ENCODE measurements around the gene MRFAP1. TPM values are rescaled to one million over a fixed set of nuclear protein-coding genes. Genes with fewer than 3 reads are reported as not detected.
A peak's percentile ranks its signal among the peaks of the same experiment; 100 is the strongest.

Gene MRFAP1
- total RNA-seq, 1 donor from 2014 or later = 166 TPM

DNA sequence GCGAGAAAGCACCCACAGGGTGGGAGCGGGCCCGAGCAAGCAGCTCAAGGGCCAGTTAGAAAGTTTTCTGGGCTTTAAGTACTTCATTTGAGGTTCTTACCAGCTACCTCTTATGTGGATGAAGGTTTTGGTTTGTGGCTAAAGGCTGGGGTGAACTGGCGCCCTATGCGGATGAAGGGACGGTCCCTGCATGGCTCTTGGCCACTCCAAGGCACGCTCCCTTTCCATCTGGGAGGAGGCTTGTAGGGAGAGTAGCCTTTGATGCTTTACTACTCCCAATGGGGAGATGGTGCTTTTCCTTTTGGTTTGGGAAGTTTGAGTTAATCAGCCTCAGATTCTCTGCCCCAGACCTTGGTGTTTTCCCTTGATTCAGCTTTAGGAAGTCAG is 17.7 kb downstream of the MRFAP1 start:
- Histone ChIP-seq H3K4me1 (peaks cover 10% of the 10 kb centered on the region), H3K27me3 (no peaks in the 10 kb centered on the region), H3K9me3 (no peaks in the 10 kb centered on the region), H3K4me3 (peak overlapping the region; percentile 41 to 50), H3K27ac (peak overlapping the region; percentile 75), H3K36me3 (no peaks in the 10 kb centered on the region)
- intact Hi-C loops (cut with DNase I) = no loop called here
- DNase-seq (ENCODE audit: extremely low spot score in 2 of 2) = no peak
- TF ChIP-seq, protein P1, sequence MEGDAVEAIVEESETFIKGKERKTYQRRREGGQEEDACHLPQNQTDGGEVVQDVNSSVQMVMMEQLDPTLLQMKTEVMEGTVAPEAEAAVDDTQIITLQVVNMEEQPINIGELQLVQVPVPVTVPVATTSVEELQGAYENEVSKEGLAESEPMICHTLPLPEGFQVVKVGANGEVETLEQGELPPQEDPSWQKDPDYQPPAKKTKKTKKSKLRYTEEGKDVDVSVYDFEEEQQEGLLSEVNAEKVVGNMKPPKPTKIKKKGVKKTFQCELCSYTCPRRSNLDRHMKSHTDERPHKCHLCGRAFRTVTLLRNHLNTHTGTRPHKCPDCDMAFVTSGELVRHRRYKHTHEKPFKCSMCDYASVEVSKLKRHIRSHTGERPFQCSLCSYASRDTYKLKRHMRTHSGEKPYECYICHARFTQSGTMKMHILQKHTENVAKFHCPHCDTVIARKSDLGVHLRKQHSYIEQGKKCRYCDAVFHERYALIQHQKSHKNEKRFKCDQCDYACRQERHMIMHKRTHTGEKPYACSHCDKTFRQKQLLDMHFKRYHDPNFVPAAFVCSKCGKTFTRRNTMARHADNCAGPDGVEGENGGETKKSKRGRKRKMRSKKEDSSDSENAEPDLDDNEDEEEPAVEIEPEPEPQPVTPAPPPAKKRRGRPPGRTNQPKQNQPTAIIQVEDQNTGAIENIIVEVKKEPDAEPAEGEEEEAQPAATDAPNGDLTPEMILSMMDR (IDR thresholded peaks at IDR 0.05) = no peak
- TF ChIP-seq POLR2A (IDR thresholded peaks at IDR 0.05) (no peak), POLR2AphosphoS5 (IDR thresholded peaks at IDR 0.05; ENCODE audit: insufficient read depth in 1 of 2, low read depth in 1 of 2) (no peak)

DNA sequence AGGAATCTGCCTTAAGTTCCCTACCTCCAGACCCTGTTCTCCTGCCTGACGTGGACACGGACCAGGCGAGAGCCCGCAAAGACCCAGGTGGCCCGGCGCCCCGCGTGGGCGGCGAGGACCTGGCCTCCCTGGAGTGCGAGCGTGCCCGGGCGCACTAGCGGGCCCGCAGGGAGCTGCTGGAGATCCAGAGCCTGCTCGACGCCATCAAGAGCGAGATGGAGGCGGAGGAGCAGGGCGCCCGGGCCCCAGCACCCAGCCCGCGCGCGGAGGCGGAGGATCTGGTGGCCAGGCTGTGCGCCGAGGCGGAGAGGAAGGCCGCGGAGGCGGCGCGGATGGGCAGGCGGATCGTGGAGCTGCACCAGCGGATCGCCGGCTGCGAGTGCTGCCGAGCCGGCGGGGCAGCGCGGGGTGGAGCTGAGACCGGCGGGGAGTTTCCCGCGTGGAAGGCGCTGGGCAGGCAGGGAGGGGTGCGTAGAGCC is 18.2 kb downstream of the MRFAP1 start:
- H3K9me3 ChIP-seq = no peaks in the 10 kb centered on the region
- DNase-seq (ENCODE audit: extremely low spot score in 2 of 2) = no peak
- no peaks in the 10 kb centered on the region for H3K27me3 ChIP-seq
- peak overlapping the region; percentile 75 for H3K27ac ChIP-seq
- peak overlapping the region; percentile 41 to 50 for H3K4me3 ChIP-seq
- intact Hi-C loops (cut with DNase I) = no loop called here
- TF ChIP-seq POLR2A (IDR thresholded peaks at IDR 0.05) (no peak), POLR2AphosphoS5 (IDR thresholded peaks at IDR 0.05; ENCODE audit: insufficient read depth in 1 of 2, low read depth in 1 of 2) (no peak)
- TF ChIP-seq, protein P1 (IDR thresholded peaks at IDR 0.05) = no peak
- H3K36me3 ChIP-seq = no peaks in the 10 kb centered on the region
- H3K4me1 ChIP-seq = peaks cover 12% of the 10 kb centered on the region

DNA sequence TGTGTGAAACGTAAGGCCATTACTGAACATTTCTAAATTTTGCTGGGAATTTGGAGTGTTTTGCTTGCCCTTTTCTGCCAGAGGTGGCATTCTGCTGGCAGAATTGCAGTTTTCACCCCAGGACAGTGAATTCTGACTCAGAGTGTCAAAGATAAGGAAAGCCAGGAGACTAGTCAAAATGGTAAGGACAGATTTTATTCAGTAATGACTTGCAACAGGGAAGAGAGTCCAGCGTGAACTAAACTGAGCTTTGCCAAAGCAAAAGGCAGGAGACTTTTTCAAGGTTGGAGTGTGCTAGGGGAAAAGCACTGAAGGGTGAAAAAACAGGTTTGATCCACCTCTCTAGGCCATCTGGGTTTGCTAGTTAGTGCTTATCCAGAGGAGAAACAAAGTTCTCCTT is 19.4 kb downstream of the MRFAP1 start:
- H3K4me1 ChIP-seq = peaks cover 24% of the 10 kb centered on the region
- DNase-seq (ENCODE audit: extremely low spot score in 2 of 2) = no peak
- H3K36me3 ChIP-seq = no peaks in the 10 kb centered on the region
- no peak overlapping the region for H3K4me3 ChIP-seq
- H3K27me3 ChIP-seq = no peaks in the 10 kb centered on the region
- TF ChIP-seq POLR2AphosphoS5 (IDR thresholded peaks at IDR 0.05; ENCODE audit: insufficient read depth in 1 of 2, low read depth in 1 of 2) (no peak), POLR2A (IDR thresholded peaks at IDR 0.05) (no peak)
- TF ChIP-seq, protein P1 (IDR thresholded peaks at IDR 0.05) = no peak
- no peaks in the 10 kb centered on the region for H3K9me3 ChIP-seq
- no peak overlapping the region for H3K27ac ChIP-seq
- intact Hi-C loops (cut with DNase I) = no loop called here

DNA sequence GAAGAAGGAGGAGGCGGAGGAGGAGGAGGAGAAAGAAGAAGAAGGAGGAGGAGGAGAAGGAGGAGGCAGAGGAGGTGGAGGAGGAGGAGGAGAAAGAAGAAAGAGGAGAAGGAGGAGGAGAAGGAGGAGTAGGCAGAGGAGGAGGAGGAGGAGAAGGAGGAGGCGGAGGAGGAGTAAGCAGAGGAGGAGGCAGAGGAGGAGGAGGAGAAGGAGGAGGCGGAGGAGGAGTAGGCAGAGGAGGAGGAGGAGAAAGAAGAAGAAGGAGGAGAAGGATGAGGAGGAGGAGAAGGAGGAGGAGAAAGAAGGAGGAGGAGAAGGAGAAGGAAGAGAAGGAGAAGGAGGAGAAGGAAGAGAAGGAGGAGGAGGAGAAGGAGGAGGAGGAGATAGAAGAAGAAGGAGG is 19.9 kb downstream of the MRFAP1 start:
- intact Hi-C loops (cut with DNase I) = no loop called here
- TF ChIP-seq POLR2A (IDR thresholded peaks at IDR 0.05) (no peak), POLR2AphosphoS5 (IDR thresholded peaks at IDR 0.05; ENCODE audit: insufficient read depth in 1 of 2, low read depth in 1 of 2) (no peak)
- TF ChIP-seq, protein P1 (IDR thresholded peaks at IDR 0.05) = no peak
- no peak for DNase-seq (ENCODE audit: extremely low spot score in 2 of 2)

DNA sequence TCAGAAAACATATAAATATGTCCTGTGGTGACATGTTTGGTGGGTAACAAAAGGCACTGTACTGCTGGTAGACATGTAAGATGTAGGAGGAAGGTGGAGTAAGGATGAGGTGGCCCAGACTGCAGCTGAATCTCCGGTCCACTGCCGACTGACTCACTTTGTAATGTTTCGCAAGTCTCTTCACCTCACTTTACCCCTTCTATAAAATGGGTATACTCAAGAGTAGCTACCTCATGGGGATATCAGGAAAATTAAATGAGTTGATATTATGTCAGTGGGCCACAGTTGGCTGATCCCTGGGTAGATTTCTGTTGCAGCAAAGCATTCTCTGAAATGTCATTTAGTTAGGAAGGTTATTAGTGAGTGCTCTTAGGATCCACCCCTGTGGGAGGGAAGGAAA is 22.1 kb downstream of the MRFAP1 start:
- Histone ChIP-seq H3K27ac (no peak overlapping the region), H3K4me1 (peaks cover 26% of the 10 kb centered on the region), H3K27me3 (no peaks in the 10 kb centered on the region), H3K4me3 (no peak overlapping the region), H3K36me3 (no peaks in the 10 kb centered on the region), H3K9me3 (no peaks in the 10 kb centered on the region)
- TF ChIP-seq POLR2A (IDR thresholded peaks at IDR 0.05) = no peak
- TF ChIP-seq, protein P1 (IDR thresholded peaks at IDR 0.05) = no peak
- TF ChIP-seq POLR2AphosphoS5 (IDR thresholded peaks at IDR 0.05; ENCODE audit: insufficient read depth in 1 of 2, low read depth in 1 of 2) = no peak
- DNase-seq (ENCODE audit: extremely low spot score in 2 of 2) = no peak
- intact Hi-C loops (cut with DNase I) = no loop called here

More for the DNA sequence above, 19.9 kb downstream of the MRFAP1 start:
- Histone ChIP-seq H3K4me1 (peaks cover 26% of the 10 kb centered on the region), H3K9me3 (no peaks in the 10 kb centered on the region), H3K36me3 (no peaks in the 10 kb centered on the region), H3K27ac (no peak overlapping the region), H3K27me3 (no peaks in the 10 kb centered on the region), H3K4me3 (no peak overlapping the region)
